ENCODE data around the gene CFHR5.
"Not testable (repeated sequence)": the region's sequence is repeated elsewhere in the genome, so short reads cannot be mapped to it uniquely, and the experiment has no call there.

Gene CFHR5

DNA sequence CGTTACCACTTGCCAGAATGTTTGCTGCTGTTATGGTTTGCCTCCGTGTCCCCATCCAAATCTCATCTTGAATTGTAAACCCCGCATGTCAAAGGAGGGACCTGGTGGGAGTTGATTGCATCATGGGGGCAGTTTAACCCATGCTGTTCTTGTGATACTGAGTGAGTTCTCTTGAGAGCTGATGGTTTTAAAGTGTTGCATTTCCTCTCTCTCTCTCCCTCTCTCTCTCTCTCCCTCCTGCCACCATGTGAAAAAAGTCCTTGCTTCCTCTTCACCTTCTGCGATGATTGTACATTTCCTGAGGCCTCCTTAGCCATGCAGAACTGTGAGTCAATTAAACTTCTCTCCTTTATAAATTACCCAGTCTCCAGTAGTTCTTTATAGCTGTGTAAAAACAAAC, 44.4 kb downstream of the CFHR5 start:
- DNase-seq (ENCODE audit: low spot score): no peak

DNA sequence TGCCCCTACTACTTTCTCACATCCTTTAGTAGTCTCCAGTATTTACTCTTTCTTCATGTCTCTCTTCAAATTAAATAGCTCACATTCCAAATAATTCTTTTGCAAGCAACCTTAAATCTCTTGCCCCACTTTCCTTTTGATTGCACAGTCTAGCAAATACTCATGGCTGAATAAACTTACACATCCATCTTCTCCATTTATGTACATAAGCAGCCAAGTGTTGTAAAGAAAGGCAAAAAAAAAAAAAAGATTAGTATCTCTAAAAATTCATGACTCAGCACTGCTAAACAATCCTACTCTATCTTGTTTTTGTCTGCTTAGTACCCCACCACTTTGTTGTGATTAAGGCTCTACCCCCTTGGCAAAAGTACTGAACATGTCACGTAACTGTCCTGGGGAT, 47.1 kb downstream of the CFHR5 start:
- no peak for DNase-seq (ENCODE audit: low spot score)

DNA sequence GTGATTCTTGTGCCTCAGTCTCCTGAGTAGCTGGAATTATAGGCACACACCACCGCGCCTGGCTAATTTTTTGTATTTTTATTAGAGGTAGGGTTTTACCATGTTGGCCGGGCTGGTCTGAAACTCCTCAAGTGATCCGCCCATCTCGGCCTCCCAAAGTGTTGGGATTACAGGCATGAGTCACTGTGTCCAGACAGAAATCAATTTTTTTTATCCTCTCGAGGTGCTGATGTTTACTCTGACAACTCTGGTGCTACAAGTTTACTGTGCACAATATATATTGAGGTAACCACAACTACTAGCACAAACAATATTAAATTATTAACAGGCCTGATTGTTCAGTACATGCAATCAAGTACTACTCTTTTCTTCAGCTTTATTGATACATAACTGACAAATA, 50.0 kb downstream of the CFHR5 start:
- no peak for DNase-seq (ENCODE audit: low spot score)

DNA sequence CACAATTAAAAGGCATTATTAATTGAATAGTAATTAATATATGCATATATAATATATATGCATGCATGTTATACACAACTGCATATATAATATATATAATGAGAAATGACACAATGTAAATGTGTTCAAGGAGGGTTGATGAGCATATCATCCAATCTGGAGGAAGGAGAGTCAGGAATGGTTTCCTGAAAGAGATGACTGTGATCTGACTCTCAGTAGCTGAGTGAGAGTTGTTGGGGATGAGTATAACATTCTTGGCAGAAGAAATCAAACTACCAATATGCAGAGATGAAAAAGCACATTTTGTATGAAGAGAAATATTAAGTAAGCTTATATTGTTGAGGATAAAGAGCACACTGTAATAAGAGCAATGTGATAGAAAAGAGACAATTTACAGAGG, 52.4 kb downstream of the CFHR5 start:
- DNase-seq (ENCODE audit: low spot score): no peak

DNA sequence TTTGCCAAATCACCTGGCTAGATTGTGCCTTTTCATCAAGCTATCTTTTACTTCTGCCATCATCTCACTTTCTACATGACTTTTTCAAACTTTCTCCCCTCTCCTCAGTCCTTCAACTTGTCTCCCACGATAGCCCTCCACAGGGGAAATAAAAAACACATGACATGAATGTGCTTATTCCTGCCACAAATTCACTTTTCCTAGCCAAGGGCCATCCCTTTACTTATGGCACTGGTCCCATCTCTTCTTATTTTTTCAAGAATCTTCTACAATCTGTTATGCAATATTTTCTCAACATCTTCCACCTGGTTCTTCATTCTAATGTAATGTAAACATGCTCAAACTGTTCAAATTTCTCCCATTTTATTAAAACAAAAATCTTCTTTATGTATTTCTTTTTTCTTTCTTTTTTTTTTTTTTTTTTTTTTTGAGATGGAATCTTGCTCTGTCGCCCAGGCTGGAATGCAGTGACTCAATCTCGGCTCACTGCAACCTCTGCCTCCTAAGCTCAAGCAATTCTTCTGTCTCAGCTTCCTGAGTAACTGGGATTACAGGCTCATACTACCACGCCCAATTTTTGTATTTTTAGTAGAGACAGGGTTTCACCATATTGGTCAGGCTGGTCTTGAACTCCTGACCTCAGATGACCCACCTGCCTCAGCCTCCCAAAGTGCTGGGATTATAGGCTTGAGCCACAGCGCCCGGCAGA, 57.4 kb downstream of the CFHR5 start:
- DNase-seq (ENCODE audit: low spot score): not testable (repeated sequence)

DNA sequence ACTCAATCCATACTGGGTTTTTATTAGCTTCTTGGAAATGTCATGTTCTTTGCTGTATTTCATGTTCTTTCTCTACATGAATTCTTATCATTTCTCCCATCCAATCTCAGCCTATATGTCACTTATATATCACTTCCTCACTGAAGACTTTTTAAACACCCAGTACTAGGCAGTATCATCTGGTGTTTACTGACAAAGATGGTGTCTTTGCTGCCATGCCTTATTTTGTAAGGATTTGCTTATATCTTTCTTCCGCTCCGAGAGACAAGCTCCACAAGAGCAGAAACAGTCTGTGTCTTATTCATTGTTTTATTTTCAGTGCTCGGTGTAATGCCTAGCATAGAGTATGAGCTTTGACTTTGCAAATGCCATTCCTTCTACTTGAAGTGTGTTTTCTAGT, 59.5 kb downstream of the CFHR5 start:
- no peak for DNase-seq (ENCODE audit: low spot score)

DNA sequence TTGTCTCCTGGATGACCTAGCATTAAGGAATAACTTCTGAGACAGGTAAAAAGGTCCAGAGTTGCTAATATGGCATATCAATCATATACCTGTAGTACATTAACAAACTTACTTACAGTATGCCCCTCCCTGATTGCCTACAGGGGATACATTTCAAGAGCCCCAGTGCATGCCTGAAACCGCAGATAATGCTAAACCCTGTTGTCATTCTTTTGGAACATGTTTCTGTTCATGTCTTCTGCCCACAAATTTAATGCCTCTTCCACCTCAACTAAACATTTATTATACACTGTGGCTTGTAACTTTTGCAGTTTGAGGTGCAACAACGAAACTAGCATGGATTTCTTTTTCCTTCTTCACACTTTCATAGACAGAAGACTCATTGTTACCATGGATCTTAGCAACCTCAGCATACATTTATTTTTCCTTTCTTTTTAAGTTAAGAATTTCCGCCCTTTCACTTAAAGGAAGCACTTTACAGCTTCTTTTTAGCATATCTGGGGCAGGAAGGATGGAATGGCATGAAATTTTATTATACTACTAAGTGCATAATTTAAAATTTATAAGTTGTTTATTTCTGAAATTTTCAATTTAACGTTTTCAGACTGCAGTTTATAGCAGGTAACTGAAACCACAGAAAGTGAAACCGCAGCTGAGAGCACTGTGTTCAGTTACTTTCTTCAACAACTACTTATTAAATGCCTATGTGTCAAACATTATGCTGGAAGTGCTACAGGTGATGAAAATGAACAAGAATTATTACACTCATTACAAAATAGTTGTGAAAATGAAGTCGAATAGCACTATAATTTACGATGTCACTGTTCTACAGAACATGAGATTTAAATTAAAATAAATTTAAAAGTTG, 64.4 kb downstream of the CFHR5 start:
- no peak for DNase-seq (ENCODE audit: low spot score)

DNA sequence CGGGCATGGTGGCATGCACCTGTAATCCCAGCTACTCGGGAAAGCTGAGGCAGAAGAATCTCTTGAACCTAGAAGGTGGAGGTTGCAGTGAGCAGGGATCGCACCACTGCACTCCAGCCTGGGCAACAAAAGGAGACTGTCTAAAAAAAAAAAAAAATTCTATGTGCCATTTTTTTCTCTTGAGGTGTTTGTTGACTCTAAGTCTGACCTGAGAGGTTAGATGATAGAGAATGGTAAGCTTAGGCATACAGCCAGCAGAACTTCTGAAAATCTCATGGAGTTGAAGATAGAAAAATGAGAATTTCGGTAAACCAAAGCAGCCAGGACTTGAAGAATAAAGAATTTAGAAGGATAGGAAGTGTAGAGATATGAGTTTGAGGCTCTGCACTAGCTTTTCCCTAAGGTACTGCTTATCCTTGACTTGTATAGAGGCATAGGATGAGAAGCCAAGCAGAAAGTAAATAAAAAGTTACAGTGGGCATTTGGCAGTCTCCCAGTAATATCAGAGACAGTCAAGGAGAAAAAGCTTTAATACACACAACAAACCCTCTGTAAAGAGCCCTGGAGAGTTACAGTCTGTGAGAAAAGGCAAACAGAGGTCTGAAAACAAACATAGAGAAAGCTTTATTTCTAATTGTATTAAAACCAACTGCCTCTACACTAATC, 65.5 kb downstream of the CFHR5 start:
- no peak for DNase-seq (ENCODE audit: low spot score)

DNA sequence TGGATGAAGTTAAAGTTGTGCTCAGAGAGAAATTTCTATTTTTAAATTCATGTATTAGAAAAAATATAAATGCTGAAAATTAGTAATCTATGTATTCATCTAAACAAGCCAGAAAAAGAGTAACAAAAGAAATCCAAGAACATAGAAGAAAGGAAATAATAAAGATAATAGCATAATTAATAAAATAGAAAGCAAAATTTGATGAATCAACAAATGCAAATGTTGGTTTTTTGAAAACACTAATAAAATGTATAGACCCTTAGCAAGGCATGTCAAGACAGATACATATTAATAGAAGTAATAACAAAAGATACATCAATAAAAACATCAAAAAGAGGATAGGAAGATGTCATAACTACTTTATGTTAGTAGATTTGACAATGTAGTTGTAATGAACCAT, 71.7 kb downstream of the CFHR5 start:
- no peak for DNase-seq (ENCODE audit: low spot score)
